ENCODE data around the gene NUDC. TPM values are rescaled to one million over a fixed set of nuclear protein-coding genes. Genes with fewer than 3 reads are reported as not detected.

Gene NUDC
- total and polyA plus RNA-seq, 9 of the 15 experiments (the other 6 are each of a cell fraction or from before 2014, with no cell fraction given) = 9.8 to 234 (median 149) TPM

DNA sequence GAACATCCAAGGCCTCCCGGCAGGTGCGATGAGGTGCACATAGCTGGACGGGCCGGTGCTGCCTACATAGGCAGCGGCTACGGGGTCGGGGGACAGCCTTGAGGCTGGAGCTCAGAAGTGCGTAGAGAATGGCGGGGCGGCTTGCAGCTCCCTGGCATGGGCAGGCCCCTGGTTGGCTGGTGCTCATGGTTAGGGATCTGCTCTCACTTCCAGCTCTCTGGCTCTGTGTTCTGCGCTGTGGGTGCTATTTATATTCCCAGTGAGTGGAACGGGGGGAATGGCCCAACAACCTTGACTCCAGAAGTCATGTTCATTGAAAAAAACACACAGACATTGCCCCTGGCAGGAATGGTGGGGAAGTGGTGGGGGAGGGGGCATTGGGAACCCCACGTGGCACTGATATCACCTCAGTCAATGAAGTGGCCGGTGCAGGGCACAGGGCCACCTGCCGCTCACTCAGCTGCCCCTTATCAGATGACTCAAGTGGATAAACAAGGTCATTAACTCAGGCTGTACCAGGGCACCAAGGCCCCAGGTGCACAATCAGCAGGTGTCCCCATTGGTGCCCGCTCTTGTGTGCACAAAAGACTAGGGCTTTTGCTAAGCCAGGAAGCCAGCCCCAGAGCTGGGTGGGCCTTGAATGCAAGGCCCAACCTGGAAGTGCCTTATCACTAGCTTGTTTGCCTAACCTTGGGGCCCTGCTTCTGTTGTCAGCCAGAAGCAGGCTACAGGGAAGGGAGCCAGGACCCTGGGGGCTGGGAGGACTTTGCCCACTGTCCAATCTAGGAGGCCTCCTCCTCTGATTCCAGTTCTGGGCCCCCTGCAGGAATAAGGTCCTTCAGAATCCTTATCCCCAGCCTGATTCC lies 7.6 kb upstream of the NUDC start, which contains the start of gene NR0B2 (continued):
- TF ChIP-seq, protein P1, sequence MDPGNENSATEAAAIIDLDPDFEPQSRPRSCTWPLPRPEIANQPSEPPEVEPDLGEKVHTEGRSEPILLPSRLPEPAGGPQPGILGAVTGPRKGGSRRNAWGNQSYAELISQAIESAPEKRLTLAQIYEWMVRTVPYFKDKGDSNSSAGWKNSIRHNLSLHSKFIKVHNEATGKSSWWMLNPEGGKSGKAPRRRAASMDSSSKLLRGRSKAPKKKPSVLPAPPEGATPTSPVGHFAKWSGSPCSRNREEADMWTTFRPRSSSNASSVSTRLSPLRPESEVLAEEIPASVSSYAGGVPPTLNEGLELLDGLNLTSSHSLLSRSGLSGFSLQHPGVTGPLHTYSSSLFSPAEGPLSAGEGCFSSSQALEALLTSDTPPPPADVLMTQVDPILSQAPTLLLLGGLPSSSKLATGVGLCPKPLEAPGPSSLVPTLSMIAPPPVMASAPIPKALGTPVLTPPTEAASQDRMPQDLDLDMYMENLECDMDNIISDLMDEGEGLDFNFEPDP (CRISPR knock-in tag; IDR thresholded peaks at IDR 0.05) = no peak
- TF ChIP-seq TCFL5 (CRISPR knock-in tag; conservative IDR thresholded peaks at IDR 0.05) = no peak
- TF ChIP-seq, protein P2, sequence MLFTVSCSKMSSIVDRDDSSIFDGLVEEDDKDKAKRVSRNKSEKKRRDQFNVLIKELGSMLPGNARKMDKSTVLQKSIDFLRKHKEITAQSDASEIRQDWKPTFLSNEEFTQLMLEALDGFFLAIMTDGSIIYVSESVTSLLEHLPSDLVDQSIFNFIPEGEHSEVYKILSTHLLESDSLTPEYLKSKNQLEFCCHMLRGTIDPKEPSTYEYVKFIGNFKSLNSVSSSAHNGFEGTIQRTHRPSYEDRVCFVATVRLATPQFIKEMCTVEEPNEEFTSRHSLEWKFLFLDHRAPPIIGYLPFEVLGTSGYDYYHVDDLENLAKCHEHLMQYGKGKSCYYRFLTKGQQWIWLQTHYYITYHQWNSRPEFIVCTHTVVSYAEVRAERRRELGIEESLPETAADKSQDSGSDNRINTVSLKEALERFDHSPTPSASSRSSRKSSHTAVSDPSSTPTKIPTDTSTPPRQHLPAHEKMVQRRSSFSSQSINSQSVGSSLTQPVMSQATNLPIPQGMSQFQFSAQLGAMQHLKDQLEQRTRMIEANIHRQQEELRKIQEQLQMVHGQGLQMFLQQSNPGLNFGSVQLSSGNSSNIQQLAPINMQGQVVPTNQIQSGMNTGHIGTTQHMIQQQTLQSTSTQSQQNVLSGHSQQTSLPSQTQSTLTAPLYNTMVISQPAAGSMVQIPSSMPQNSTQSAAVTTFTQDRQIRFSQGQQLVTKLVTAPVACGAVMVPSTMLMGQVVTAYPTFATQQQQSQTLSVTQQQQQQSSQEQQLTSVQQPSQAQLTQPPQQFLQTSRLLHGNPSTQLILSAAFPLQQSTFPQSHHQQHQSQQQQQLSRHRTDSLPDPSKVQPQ (CRISPR knock-in tag; IDR thresholded peaks at IDR 0.05; ENCODE audit: borderline replicate concordance) = no peak
- no peak for TF ChIP-seq U2AF1 (optimal IDR thresholded peaks at IDR 0.05; ENCODE audit: low read depth, low read length)
- TF ChIP-seq, protein P3, sequence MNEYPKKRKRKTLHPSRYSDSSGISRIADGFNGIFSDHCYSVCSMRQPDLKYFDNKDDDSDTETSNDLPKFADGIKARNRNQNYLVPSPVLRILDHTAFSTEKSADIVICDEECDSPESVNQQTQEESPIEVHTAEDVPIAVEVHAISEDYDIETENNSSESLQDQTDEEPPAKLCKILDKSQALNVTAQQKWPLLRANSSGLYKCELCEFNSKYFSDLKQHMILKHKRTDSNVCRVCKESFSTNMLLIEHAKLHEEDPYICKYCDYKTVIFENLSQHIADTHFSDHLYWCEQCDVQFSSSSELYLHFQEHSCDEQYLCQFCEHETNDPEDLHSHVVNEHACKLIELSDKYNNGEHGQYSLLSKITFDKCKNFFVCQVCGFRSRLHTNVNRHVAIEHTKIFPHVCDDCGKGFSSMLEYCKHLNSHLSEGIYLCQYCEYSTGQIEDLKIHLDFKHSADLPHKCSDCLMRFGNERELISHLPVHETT (CRISPR knock-in tag; conservative IDR thresholded peaks at IDR 0.05 in 1 of 2, IDR thresholded peaks at IDR 0.05 in 1 of 2) = peak in 1 of 2 experiments; percentile 77; a peak in 1 of 4 replicates
- TF ChIP-seq NFYB (IDR thresholded peaks at IDR 0.05; ENCODE audit: extremely low read depth, insufficient read length) = no peak
- no peak for TF ChIP-seq SMAD1 (IDR thresholded peaks at IDR 0.05; ENCODE audit: low read depth, low read length, partially characterized antibody)
- TF ChIP-seq, protein P4, sequence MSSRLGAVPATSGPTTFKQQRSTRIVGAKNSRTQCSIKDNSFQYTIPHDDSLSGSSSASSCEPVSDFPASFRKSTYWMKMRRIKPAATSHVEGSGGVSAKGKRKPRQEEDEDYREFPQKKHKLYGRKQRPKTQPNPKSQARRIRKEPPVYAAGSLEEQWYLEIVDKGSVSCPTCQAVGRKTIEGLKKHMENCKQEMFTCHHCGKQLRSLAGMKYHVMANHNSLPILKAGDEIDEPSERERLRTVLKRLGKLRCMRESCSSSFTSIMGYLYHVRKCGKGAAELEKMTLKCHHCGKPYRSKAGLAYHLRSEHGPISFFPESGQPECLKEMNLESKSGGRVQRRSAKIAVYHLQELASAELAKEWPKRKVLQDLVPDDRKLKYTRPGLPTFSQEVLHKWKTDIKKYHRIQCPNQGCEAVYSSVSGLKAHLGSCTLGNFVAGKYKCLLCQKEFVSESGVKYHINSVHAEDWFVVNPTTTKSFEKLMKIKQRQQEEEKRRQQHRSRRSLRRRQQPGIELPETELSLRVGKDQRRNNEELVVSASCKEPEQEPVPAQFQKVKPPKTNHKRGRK (tag; IDR thresholded peaks at IDR 0.05) = no peak
- TF ChIP-seq, protein P5, sequence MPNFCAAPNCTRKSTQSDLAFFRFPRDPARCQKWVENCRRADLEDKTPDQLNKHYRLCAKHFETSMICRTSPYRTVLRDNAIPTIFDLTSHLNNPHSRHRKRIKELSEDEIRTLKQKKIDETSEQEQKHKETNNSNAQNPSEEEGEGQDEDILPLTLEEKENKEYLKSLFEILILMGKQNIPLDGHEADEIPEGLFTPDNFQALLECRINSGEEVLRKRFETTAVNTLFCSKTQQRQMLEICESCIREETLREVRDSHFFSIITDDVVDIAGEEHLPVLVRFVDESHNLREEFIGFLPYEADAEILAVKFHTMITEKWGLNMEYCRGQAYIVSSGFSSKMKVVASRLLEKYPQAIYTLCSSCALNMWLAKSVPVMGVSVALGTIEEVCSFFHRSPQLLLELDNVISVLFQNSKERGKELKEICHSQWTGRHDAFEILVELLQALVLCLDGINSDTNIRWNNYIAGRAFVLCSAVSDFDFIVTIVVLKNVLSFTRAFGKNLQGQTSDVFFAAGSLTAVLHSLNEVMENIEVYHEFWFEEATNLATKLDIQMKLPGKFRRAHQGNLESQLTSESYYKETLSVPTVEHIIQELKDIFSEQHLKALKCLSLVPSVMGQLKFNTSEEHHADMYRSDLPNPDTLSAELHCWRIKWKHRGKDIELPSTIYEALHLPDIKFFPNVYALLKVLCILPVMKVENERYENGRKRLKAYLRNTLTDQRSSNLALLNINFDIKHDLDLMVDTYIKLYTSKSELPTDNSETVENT (CRISPR knock-in tag; IDR thresholded peaks at IDR 0.05) = 0 out of 2 replicates have a peak, but pooled peaks have one; percentile 60
- TF ChIP-seq, protein P6, sequence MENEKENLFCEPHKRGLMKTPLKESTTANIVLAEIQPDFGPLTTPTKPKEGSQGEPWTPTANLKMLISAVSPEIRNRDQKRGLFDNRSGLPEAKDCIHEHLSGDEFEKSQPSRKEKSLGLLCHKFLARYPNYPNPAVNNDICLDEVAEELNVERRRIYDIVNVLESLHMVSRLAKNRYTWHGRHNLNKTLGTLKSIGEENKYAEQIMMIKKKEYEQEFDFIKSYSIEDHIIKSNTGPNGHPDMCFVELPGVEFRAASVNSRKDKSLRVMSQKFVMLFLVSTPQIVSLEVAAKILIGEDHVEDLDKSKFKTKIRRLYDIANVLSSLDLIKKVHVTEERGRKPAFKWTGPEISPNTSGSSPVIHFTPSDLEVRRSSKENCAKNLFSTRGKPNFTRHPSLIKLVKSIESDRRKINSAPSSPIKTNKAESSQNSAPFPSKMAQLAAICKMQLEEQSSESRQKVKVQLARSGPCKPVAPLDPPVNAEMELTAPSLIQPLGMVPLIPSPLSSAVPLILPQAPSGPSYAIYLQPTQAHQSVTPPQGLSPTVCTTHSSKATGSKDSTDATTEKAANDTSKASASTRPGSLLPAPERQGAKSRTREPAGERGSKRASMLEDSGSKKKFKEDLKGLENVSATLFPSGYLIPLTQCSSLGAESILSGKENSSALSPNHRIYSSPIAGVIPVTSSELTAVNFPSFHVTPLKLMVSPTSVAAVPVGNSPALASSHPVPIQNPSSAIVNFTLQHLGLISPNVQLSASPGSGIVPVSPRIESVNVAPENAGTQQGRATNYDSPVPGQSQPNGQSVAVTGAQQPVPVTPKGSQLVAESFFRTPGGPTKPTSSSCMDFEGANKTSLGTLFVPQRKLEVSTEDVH (IDR thresholded peaks at IDR 0.05; ENCODE audit: low read depth, partially characterized antibody) = no peak
